ENCODE measurements around the gene ZNF124. TPM values are rescaled to one million over a fixed set of nuclear protein-coding genes. Genes with fewer than 3 reads are reported as not detected.
"Not testable (repeated sequence)": the region's sequence is repeated elsewhere in the genome, so short reads cannot be mapped to it uniquely, and the experiment has no call there.

ZNF124 gene
- total RNA-seq (2022) (18.1 and 18.8 TPM in 2 replicates), Bru-seq, nascent RNA (percentile 78 among the genes with signal in this experiment), BruChase-seq, experiment 1, labeled RNA remaining after a 6-hour chase (percentile 68 among the genes with signal in this experiment), BruChase-seq, experiment 2, labeled RNA remaining after a 2-hour chase (percentile 76 among the genes with signal in this experiment)
- long read RNA-seq, transcript ZNF124-206 (4 exons, 1,292 nt): minor isoform, 6 of 22 reads
- long read RNA-seq, transcript ZNF124-201 (4 exons, 1,674 nt): major isoform, 10 of 22 reads
- long read RNA-seq, partial matches to known transcripts: 0 of 22 reads
- long read RNA-seq, other reads (novel, unspliced or antisense): 4 of 22 reads

DNA sequence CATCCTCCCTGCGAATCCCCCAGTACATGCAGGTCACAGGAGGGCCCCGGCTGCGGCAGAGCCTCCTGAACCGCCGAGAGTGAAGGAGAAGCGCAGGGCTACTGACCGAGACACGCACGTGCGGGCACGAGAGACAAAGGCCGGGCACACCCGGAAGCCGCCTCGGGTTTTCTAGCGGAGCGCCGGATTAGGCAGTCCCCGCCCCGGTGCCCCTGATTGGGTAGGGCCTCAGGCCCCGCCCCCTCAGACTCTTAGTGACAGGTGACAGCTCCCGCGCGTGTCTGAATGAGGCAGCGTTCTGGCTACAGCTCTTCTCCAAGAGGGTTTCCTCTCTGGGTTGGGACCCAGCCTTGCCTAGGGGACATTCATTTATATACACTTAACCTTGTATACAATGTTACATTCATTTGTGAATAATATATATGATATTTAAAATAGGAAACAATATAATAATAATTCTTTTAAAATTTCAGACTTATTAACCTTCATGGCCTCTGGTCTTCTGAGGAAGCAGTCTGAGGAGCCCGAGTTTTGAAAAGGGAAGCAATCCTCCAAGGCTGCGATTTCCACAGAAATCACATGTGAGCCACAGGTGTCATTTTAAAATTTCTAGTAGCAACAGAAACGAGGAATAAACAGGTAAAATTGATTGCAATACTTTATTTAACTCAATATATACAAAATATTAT is at the start of gene ZNF124:
Gene ZNF124, minus strand, starts transcription at position 146 of the 689 bp plus-strand sequence. Its CDS starts 143 bp downstream, at position 3.
- intact Hi-C loops (cut with micrococcal nuclease): loop anchor here (10.0 kb wide), 1 partner anchor 247 kb away; no protein-coding TSS in a partner anchor
- H3K36me3 Mint-ChIP-seq (ENCODE audit: insufficient read depth, unreplicated experiment); DNase-seq (ENCODE audit: unreplicated experiment); CTCF ChIA-PET; H3K4me1 Mint-ChIP-seq (ENCODE audit: insufficient read depth, unreplicated experiment); H3K27ac Mint-ChIP-seq (ENCODE audit: low read depth, unreplicated experiment); BruUV-seq (replicated peaks); H3K27me3 Mint-ChIP-seq (ENCODE audit: insufficient read depth, unreplicated experiment); POLR2A ChIA-PET; H3K4me3 Mint-ChIP-seq (ENCODE audit: unreplicated experiment): not testable (repeated sequence)
- peaks cover 17% of the 10 kb centered on the region for H3K9me3 Mint-ChIP-seq (ENCODE audit: unreplicated experiment)

DNA sequence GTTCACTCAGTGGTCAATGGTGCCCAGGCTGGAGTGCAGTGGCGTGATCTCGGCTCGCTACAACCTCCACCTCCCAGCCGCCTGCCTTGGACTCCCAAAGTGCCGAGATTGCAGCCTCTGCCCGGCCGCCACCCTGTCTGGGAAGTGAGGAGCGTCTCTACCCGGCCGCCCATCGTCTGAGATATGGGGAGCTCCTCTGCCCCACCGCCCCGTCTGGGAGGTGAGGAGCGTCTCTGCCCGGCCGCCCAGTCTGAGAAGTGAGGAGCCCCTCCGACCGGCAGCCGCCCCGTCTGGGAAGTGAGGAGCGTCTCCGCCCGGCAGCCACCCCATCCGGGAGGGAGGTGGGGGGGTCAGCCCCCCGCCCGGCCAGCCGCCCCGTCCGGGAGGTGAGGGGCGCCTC is 48.5 kb upstream of the ZNF124 start:
- H3K27ac Mint-ChIP-seq (ENCODE audit: low read depth, unreplicated experiment); POLR2A ChIA-PET; DNase-seq (ENCODE audit: unreplicated experiment); H3K4me3 Mint-ChIP-seq (ENCODE audit: unreplicated experiment); intact Hi-C loops (cut with micrococcal nuclease); H3K4me1 Mint-ChIP-seq (ENCODE audit: insufficient read depth, unreplicated experiment); BruUV-seq (replicated peaks); H3K36me3 Mint-ChIP-seq (ENCODE audit: insufficient read depth, unreplicated experiment); CTCF ChIA-PET: not testable (repeated sequence)
- peaks cover 32% of the 10 kb centered on the region for H3K27me3 Mint-ChIP-seq (ENCODE audit: insufficient read depth, unreplicated experiment)
- H3K9me3 Mint-ChIP-seq (ENCODE audit: unreplicated experiment): peaks cover 13% of the 10 kb centered on the region

- H3K27me3 Mint-ChIP-seq (ENCODE audit: insufficient read depth, unreplicated experiment): peaks cover 53% of the 10 kb centered on the region
- BruUV-seq (replicated peaks): no TSS peak
Measured at GRCh38 chr1:247218121-247218651, 46.4 kb upstream of the ZNF124 start.

DNA sequence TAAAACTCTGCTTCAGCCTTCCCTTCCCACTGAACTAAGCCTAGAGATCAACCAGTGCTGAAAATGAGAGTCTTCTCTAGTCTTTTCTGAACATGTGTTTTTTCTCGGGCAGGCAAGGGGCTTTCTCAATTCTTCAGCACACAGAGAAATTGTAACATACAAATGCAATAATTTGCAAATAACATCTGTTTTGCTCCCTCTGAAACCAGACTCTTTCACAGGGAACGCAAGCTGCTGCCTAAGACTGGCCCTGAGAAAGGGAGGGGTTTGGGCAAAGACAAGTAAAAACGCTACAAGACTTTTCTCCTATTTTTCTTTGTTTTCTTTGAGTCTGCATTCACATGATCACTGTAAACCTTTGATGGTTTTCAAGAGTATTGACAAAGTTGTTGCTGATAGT is 44.4 kb upstream of the ZNF124 start:
- ChIA-PET POLR2A (no interaction called here), CTCF (interaction anchor here (0.8 to 1.0 kb wide), 2 partner anchors 9 to 272 kb away, joined by 4 read pairs; no protein-coding TSS in a partner anchor)
- DNase-seq (ENCODE audit: unreplicated experiment): no peak
- H3K9me3 Mint-ChIP-seq (ENCODE audit: unreplicated experiment): no peaks in the 10 kb centered on the region
- peaks cover 54% of the 10 kb centered on the region for H3K27me3 Mint-ChIP-seq (ENCODE audit: insufficient read depth, unreplicated experiment)
- no peak overlapping the region for H3K27ac Mint-ChIP-seq (ENCODE audit: low read depth, unreplicated experiment)
- intact Hi-C loops (cut with micrococcal nuclease): no loop called here
- H3K36me3 Mint-ChIP-seq (ENCODE audit: insufficient read depth, unreplicated experiment): no peaks in the 10 kb centered on the region
- H3K4me3 Mint-ChIP-seq (ENCODE audit: unreplicated experiment): no peak overlapping the region
- peaks cover 6% of the 10 kb centered on the region for H3K4me1 Mint-ChIP-seq (ENCODE audit: insufficient read depth, unreplicated experiment)
- no peak for TF ChIP-seq CTCF (IDR thresholded peaks at IDR 0.05; ENCODE audit: unreplicated experiment)
- BruUV-seq (replicated peaks): no TSS peak

More at GRCh38 chr1:247218121-247218651, 46.4 kb upstream of the ZNF124 start:
- Mint-ChIP-seq H3K27ac (ENCODE audit: low read depth, unreplicated experiment) (no peak overlapping the region), H3K4me1 (ENCODE audit: insufficient read depth, unreplicated experiment) (peaks cover 3% of the 10 kb centered on the region), H3K36me3 (ENCODE audit: insufficient read depth, unreplicated experiment) (no peaks in the 10 kb centered on the region), H3K9me3 (ENCODE audit: unreplicated experiment) (no peaks in the 10 kb centered on the region), H3K4me3 (ENCODE audit: unreplicated experiment) (no peak overlapping the region)
- intact Hi-C loops (cut with micrococcal nuclease): no loop called here
- DNase-seq (ENCODE audit: unreplicated experiment): no peak
- TF ChIP-seq CTCF (IDR thresholded peaks at IDR 0.05; ENCODE audit: unreplicated experiment): no peak
- CTCF ChIA-PET: no interaction called here
- POLR2A ChIA-PET: no interaction called here
